ENCODE results near the gene RER1. TPM values are rescaled to one million over a fixed set of nuclear protein-coding genes. Genes with fewer than 3 reads are reported as not detected.

Gene RER1, protein sequence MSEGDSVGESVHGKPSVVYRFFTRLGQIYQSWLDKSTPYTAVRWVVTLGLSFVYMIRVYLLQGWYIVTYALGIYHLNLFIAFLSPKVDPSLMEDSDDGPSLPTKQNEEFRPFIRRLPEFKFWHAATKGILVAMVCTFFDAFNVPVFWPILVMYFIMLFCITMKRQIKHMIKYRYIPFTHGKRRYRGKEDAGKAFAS
- total RNA-seq (10 to 100 TPM; 71.1 to 97.6 (median 86.7) TPM), polyA plus RNA-seq (100 to 1,000 TPM in 1 of 3 donors, 10 to 100 TPM in 2; 68.8 to 119 (median 91.3) TPM)
- long read RNA-seq, donor 1, transcript RER1-209 (7 exons, 3,044 nt), result major isoform, 64 of 93 reads
- long read RNA-seq, donor 1, partial matches to known transcripts, result 4 of 93 reads
- long read RNA-seq, donor 1, other reads (novel, unspliced or antisense), result 25 of 93 reads
- long read RNA-seq, donor 2, transcript RER1-209 (7 exons, 3,044 nt), result major isoform, 93 of 131 reads
- long read RNA-seq, donor 2, partial matches to known transcripts, result 1 of 131 reads
- long read RNA-seq, donor 2, other reads (novel, unspliced or antisense), result 30 of 131 reads

DNA sequence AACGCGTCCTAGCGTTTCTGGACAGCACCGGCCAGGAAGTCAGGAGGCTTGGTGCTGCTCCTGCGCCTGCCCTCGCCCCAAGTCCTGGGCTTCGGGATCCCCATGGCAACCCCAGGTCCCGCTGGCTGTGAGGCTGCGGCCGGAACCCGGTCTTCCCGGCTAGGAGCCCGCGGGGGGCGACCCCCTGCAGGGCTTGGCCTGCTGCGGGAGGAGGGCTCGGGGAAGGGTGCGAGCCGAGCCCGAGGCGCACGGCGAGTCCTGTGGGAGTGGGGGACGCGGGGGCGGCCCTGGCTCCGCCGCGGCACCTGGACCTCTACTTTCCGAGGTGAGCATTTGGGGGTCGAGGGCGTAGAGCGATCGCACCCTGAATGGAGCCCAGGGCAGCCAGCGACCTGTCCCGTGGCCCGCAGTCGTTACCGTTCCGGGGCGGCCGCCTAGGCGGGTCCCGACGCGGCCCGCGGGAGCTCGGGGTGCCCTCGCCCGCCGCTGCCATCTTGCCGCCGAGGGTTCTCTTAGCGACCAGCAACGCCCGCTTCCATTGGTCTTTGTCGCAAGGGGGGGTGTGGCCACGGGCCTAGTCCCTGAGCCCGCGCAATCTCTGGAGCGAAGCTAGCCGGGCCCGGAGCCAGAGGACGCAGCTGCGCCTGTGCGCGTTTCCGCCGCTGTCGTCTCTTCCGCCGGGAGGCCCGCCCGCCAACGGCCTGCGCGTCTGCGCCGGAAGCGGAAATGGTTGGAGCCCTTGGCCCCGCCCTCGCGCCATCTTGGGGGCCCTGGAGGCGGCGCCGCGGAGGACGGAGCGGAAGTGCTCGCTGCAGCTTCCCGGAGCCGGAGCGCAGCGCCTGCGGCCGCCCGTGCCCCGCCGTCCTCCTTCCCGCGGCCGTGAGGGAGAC is at the start of gene RER1, which contains the start of gene MORN1:
Gene RER1 (plus strand): TSS at position 801 of the 890 bp plus-strand sequence. CDS start 3,950 bp downstream, outside the sequence.
Gene MORN1 (minus strand): TSS at position 514 of the 890 bp plus-strand sequence. CDS start 21 bp downstream, at position 493.
- WGBS, 3 donors, result 0 to 1% (median 0%) methylated on average over 80 to 103 of the region's 103 CpGs
- intact Hi-C loops (cut with DNase I), result loop anchor here in 1 of 2 donors (5.0 kb wide), 1 partner anchor 136 kb away; the partner anchor contains the start of gene PANK4
- TF ChIP-seq, protein P1, sequence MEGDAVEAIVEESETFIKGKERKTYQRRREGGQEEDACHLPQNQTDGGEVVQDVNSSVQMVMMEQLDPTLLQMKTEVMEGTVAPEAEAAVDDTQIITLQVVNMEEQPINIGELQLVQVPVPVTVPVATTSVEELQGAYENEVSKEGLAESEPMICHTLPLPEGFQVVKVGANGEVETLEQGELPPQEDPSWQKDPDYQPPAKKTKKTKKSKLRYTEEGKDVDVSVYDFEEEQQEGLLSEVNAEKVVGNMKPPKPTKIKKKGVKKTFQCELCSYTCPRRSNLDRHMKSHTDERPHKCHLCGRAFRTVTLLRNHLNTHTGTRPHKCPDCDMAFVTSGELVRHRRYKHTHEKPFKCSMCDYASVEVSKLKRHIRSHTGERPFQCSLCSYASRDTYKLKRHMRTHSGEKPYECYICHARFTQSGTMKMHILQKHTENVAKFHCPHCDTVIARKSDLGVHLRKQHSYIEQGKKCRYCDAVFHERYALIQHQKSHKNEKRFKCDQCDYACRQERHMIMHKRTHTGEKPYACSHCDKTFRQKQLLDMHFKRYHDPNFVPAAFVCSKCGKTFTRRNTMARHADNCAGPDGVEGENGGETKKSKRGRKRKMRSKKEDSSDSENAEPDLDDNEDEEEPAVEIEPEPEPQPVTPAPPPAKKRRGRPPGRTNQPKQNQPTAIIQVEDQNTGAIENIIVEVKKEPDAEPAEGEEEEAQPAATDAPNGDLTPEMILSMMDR (IDR thresholded peaks at IDR 0.05), result no peak
- Histone ChIP-seq H3K36me3 (ENCODE audit: insufficient read depth in 1 of 2, low read depth in 1 of 2) (peaks cover 0 to 24% of the 10 kb centered on the region in 2 donors), H3K27ac (peak within 1 kb of the TSS; percentile 83), H3K4me3 (peak within 1 kb of the TSS; percentile 99), H3K4me1 (peaks cover 31% of the 10 kb centered on the region), H3K9me3 (no peaks in the 10 kb centered on the region), H3K27me3 (ENCODE audit: insufficient read depth in 3 of 3, low read length in 2 of 3) (no peaks in the 10 kb centered on the region)
- ATAC-seq (peak; percentile 96 to 98 (median 98)), DNase-seq (peak; percentile 100)

GRCh38 chr1:2342384-2343022 is 49.1 kb upstream of the RER1 start:
- no peaks in the 10 kb centered on the region for H3K4me1 ChIP-seq
- no peaks in the 10 kb centered on the region for H3K36me3 ChIP-seq (ENCODE audit: insufficient read depth in 1 of 2, low read depth in 1 of 2)
- H3K27ac ChIP-seq, result no peak overlapping the region
- peak; percentile 7 to 25 for DNase-seq
- intact Hi-C loops (cut with DNase I), result no loop called here
- 85 to 87% (median 85%) methylated on average over 21 of the region's 21 CpGs for WGBS, 3 donors
- no peak for ATAC-seq
- TF ChIP-seq, protein P1 (IDR thresholded peaks at IDR 0.05), result no peak
- H3K4me3 ChIP-seq, result no peak overlapping the region
- no peaks in the 10 kb centered on the region for H3K9me3 ChIP-seq
- H3K27me3 ChIP-seq (ENCODE audit: insufficient read depth in 3 of 3, low read length in 2 of 3), result no peaks in the 10 kb centered on the region

DNA sequence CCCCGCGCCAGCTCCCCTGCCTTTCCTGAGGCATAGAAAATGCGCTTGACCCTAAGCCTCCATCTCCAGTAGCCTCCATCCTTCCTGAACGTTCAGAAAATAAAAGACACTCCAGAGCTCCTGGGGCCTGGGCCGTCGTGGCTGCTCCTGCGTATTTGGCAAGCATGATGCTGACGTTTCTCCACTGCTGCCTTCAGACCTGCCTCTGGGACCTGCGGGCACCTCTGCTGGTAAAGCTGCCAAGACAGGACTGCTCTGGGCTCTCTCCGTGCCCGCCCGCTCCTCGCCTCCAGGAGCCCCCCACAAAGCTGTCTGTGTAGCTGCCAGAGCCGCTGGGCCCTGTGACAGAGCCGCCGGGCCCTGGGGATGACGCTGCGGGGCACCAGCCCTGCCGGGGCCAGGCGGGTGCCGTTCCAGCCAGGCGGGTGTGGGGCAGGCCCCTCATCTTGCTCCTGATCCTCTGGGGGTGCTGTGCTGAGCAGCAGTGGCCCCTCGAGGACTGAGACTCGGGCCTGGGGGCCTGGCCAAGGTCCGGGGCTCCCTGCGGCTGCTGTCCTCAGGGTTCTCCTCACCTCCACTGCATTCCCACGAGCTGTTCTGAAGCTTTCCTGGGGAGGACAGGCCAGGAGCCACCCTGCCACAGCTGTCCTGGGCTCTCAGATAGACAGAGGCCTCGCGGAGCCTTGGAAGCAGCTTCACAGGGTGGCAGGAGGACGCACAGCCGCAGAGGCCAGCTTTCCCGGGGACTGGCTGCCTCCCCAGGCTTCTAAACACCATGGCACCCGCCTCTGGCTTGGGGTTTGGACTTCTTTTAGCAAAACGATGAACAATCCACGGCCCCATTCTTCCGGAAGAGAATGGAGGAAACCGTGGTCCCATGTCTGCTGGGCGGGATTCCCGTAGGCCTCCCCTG is 48.4 kb upstream of the RER1 start:
- TF ChIP-seq, protein P1 (IDR thresholded peaks at IDR 0.05), result no peak
- 57 to 65% (median 58%) methylated on average over 38 to 39 of the region's 39 CpGs for WGBS, 3 donors
- DNase-seq, result peak; percentile 6 to 45
- Histone ChIP-seq H3K9me3 (no peaks in the 10 kb centered on the region), H3K4me1 (no peaks in the 10 kb centered on the region), H3K27me3 (ENCODE audit: insufficient read depth in 3 of 3, low read length in 2 of 3) (no peaks in the 10 kb centered on the region), H3K36me3 (ENCODE audit: insufficient read depth in 1 of 2, low read depth in 1 of 2) (no peaks in the 10 kb centered on the region), H3K27ac (no peak overlapping the region), H3K4me3 (no peak overlapping the region)
- intact Hi-C loops (cut with DNase I), result no loop called here
- ATAC-seq, result no peak

Measured in psoas muscle (tissue), 8 donors.